ENCODE data around the gene IQGAP1.

DNA sequence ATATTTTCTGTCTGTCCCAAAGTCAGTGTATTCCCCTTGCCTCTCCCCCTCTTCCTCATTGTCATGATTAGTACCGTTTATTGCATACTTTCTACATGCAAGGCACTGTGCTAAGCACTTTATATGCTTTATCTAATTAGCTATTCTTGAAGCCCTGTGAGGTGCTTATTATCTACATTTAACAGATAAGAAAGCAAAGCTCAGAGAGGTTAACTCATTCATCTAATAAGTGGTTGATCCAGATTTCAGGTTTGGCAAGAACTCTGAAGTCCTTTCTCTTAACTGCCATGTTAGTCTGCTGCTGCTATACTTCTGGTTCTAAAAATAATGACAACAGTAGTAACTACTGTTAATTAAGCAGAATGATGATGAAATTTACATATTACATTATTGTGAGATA, 13.5 kb downstream of the IQGAP1 start:
- TF ChIP-seq, protein P1, sequence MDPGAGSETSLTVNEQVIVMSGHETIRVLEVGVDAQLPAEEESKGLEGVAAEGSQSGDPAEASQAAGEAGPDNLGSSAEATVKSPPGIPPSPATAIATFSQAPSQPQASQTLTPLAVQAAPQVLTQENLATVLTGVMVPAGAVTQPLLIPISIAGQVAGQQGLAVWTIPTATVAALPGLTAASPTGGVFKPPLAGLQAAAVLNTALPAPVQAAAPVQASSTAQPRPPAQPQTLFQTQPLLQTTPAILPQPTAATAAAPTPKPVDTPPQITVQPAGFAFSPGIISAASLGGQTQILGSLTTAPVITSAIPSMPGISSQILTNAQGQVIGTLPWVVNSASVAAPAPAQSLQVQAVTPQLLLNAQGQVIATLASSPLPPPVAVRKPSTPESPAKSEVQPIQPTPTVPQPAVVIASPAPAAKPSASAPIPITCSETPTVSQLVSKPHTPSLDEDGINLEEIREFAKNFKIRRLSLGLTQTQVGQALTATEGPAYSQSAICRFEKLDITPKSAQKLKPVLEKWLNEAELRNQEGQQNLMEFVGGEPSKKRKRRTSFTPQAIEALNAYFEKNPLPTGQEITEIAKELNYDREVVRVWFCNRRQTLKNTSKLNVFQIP (CRISPR knock-in tag; IDR thresholded peaks at IDR 0.05; ENCODE audit: borderline replicate concordance, low read depth), result no peak
- TF ChIP-seq, protein P2, sequence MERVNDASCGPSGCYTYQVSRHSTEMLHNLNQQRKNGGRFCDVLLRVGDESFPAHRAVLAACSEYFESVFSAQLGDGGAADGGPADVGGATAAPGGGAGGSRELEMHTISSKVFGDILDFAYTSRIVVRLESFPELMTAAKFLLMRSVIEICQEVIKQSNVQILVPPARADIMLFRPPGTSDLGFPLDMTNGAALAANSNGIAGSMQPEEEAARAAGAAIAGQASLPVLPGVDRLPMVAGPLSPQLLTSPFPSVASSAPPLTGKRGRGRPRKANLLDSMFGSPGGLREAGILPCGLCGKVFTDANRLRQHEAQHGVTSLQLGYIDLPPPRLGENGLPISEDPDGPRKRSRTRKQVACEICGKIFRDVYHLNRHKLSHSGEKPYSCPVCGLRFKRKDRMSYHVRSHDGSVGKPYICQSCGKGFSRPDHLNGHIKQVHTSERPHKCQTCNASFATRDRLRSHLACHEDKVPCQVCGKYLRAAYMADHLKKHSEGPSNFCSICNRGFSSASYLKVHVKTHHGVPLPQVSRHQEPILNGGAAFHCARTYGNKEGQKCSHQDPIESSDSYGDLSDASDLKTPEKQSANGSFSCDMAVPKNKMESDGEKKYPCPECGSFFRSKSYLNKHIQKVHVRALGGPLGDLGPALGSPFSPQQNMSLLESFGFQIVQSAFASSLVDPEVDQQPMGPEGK (CRISPR knock-in tag; IDR thresholded peaks at IDR 0.05; ENCODE audit: borderline replicate concordance), result no peak
- TF ChIP-seq BACH2 (CRISPR knock-in tag; IDR thresholded peaks at IDR 0.05; ENCODE audit: borderline replicate concordance), result no peak
- TF ChIP-seq GLIS3 (CRISPR knock-in tag; IDR thresholded peaks at IDR 0.05), result no peak
- no peak for TF ChIP-seq ARNTL (CRISPR knock-in tag; IDR thresholded peaks at IDR 0.05; ENCODE audit: borderline replicate concordance, low read depth)
- TF ChIP-seq ZNF565 (CRISPR knock-in tag; conservative IDR thresholded peaks at IDR 0.05; ENCODE audit: low read depth), result no peak
- TF ChIP-seq RARB (CRISPR knock-in tag; IDR thresholded peaks at IDR 0.05), result no peak
- no peak for TF ChIP-seq SNAI2 (CRISPR knock-in tag; IDR thresholded peaks at IDR 0.05)
